Immature natural killer cell (primary cell): ENCODE measurements around the gene DEFB128. TPM values are rescaled to one million over a fixed set of nuclear protein-coding genes. Genes with fewer than 3 reads are reported as not detected.

ENCODE experiments used
- polyA plus RNA-seq, 3 donors: library from polyadenylated mRNA; unstranded; fragments of 300-500 nt; fragmentation: Illumina TruSeq; gene quantifications; one replicate each; pipeline ENCODE4 v1.2.3, GENCODE V29; 2021

DEFB128 gene
- polyA plus RNA-seq, 3 donors from 2014 or later = not detected

Other genes starting within 250 kb of the DEFB128 start
- gene DEFB125, start 102.0 kb downstream of the DEFB128 start, polyA plus RNA-seq = not detected
- not detected for gene DEFB126, start 47.1 kb downstream of the DEFB128 start, polyA plus RNA-seq
- gene DEFB127, start 32.3 kb downstream of the DEFB128 start, polyA plus RNA-seq = not detected
- gene DEFB129, start 37.5 kb upstream of the DEFB128 start, polyA plus RNA-seq = not detected
- not detected for gene DEFB132, start 68.0 kb upstream of the DEFB128 start, polyA plus RNA-seq
- under 1 TPM; 0.23 to 0.50 (median 0.32) TPM for gene C20orf96, start 101.0 kb upstream of the DEFB128 start, polyA plus RNA-seq
- gene ZCCHC3, start 107.9 kb upstream of the DEFB128 start, polyA plus RNA-seq = 10 to 100 TPM in 1 of 3 donors, 1 to 10 TPM in 2; 2.1 to 14.0 (median 6.1) TPM
- under 1 TPM; 0.08 to 0.27 (median 0.21) TPM for gene SOX12, start 135.8 kb upstream of the DEFB128 start, polyA plus RNA-seq
- gene NRSN2, start 157.4 kb upstream of the DEFB128 start, polyA plus RNA-seq = 1 to 10 TPM; 6.7 to 8.9 (median 7.1) TPM
- 10 to 100 TPM; 17.0 to 27.6 (median 25.0) TPM for gene TRIB3, start 191.0 kb upstream of the DEFB128 start, polyA plus RNA-seq
- gene RBCK1, start 218.6 kb upstream of the DEFB128 start, polyA plus RNA-seq = 100 to 1,000 TPM; 110 to 131 (median 126) TPM